ENCODE data around the gene SLC46A2. TPM values are rescaled to one million over a fixed set of nuclear protein-coding genes. Genes with fewer than 3 reads are reported as not detected.

The SLC46A2 gene
- polyA plus RNA-seq, 1 donor (not counting 4 experiments of a cell fraction or from before 2014, with no cell fraction given) = not detected

DNA sequence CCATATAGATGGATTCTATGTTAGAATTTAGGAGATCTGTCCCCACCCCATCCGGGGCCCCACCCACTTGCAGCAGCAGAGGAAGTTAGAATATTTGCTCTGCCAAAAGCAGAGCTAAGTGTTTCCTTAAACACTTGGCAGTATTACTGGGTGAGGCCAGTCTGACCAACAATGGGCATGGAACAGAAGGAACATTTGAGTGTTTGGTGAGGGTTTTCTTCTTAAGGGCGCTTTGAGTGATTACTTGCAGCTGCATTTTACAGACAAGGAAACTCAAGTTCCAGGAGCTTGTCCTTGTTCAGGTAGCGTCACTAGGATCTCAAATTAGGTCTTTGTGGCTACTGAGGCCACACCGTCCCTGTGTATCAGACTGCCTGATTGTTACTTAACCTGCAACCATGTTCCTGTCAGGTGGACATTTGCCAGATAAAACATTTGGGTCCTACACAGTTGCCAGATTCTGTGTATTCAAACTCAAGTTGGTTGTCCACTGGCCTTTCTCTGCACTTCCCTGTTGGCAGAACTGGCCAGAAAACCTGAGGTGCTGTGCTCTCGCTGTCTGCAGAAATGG is 59.3 kb downstream of the SLC46A2 start:
- Histone ChIP-seq H2AFZ (ENCODE audit: control insufficient read depth, low read length) (no peak overlapping the region), H3K9me1 (ENCODE audit: control insufficient read depth, extremely low read depth, insufficient read depth, low read length) (no peaks in the 10 kb centered on the region), H3K4me1 (ENCODE audit: control insufficient read depth, extremely low read depth, insufficient read depth, low read length) (no peaks in the 10 kb centered on the region), H3K36me3 (ENCODE audit: control insufficient read depth in 2 of 2, extremely low read depth in 1 of 2, insufficient read depth in 2 of 2, low read length in 2 of 2) (peaks cover 0 to 4% of the 10 kb centered on the region in 2 experiments), H3K4me2 (ENCODE audit: control insufficient read depth, extremely low read depth, insufficient read depth, low read depth, low read length) (no peak overlapping the region), H3K9me3 (ENCODE audit: control insufficient read depth, low read depth, low read length) (no peaks in the 10 kb centered on the region), H3K9ac (ENCODE audit: control insufficient read depth, extremely low read depth, insufficient read depth, low read length) (no peak overlapping the region), H3K79me2 (ENCODE audit: control insufficient read depth, insufficient read depth, low read length) (no peaks in the 10 kb centered on the region), H3K27me3 (ENCODE audit: control insufficient read depth, extremely low read depth, insufficient read depth, low read length) (no peaks in the 10 kb centered on the region), H3K27ac (ENCODE audit: control insufficient read depth, insufficient read depth, low read length) (no peak overlapping the region), H4K20me1 (ENCODE audit: control insufficient read depth, extremely low read depth, insufficient read depth, low read length) (no peaks in the 10 kb centered on the region), H3K4me3 (ENCODE audit: control insufficient read depth in 2 of 3, extremely low read depth in 1 of 3, insufficient read depth in 2 of 3, low read depth in 1 of 3, low read length in 3 of 3) (no peak overlapping the region)
- DNase-seq (ENCODE audit: low read depth, low spot score) (no peak), FAIRE-seq (no peak)
- TF ChIP-seq, protein P1, sequence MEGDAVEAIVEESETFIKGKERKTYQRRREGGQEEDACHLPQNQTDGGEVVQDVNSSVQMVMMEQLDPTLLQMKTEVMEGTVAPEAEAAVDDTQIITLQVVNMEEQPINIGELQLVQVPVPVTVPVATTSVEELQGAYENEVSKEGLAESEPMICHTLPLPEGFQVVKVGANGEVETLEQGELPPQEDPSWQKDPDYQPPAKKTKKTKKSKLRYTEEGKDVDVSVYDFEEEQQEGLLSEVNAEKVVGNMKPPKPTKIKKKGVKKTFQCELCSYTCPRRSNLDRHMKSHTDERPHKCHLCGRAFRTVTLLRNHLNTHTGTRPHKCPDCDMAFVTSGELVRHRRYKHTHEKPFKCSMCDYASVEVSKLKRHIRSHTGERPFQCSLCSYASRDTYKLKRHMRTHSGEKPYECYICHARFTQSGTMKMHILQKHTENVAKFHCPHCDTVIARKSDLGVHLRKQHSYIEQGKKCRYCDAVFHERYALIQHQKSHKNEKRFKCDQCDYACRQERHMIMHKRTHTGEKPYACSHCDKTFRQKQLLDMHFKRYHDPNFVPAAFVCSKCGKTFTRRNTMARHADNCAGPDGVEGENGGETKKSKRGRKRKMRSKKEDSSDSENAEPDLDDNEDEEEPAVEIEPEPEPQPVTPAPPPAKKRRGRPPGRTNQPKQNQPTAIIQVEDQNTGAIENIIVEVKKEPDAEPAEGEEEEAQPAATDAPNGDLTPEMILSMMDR (optimal IDR thresholded peaks at IDR 0.05 in 1 of 3, IDR thresholded peaks at IDR 0.05 in 1 of 3, conservative IDR thresholded peaks at IDR 0.05 in 1 of 3; ENCODE audit: extremely low read depth in 1 of 3, insufficient read depth in 2 of 3, low read length in 3 of 3) = no peak
- no peak for TF ChIP-seq EZH2 (IDR thresholded peaks at IDR 0.05; ENCODE audit: low read length)
- dilution Hi-C loops (cut with MboI; ENCODE audit: extremely low pct_ligation_motif_present, low sequenced_read_pairs) = no loop called here

Other genes starting within 250 kb of the SLC46A2 start
- gene INIP, start 172.8 kb downstream of the SLC46A2 start, polyA plus RNA-seq = 11.6 to 22.0 TPM (median 17.5 TPM) in 3 replicates
- 6.6 to 9.4 TPM (median 9.0 TPM) in 3 replicates for gene SNX30, start 140.1 kb downstream of the SLC46A2 start, polyA plus RNA-seq
- gene ZNF883, start 121.3 kb upstream of the SLC46A2 start, polyA plus RNA-seq = 0.90 to 1.00 TPM (median 0.98 TPM) in 3 replicates
- 0.24 to 0.72 TPM (median 0.41 TPM) in 3 replicates for gene ZFP37, start 165.8 kb upstream of the SLC46A2 start, polyA plus RNA-seq

Data from keratinocyte (primary cell).